OCI-LY7 (cell line): ENCODE measurements around the gene TSPOAP1. TPM values are rescaled to one million over a fixed set of nuclear protein-coding genes. Genes with fewer than 3 reads are reported as not detected.
A peak's percentile ranks its signal among the peaks of the same experiment; 100 is the strongest.

Experiments
- BruUV-seq: library from RNA; stranded (reverse); fragments of 400-500 nt; replicated peaks from 2 replicates; lab custom pipeline; 2021; lab: Mats Ljungman, UMichigan
- CTCF ChIA-PET: fragments of 300-600 bp; sonication (Branson Sonifier 250); formaldehyde crosslinking; loops from one replicate; lab custom pipeline; 2022; ENCODE audit warnings: antibody characterized with exemption; ENCODE audit not compliant: unreplicated experiment; lab: Charles Lee
- POLR2A ChIA-PET: fragments of 300-600 bp; sonication (Branson Sonifier 250); formaldehyde crosslinking; loops from one replicate; lab custom pipeline; 2022; ENCODE audit warnings: antibody characterized with exemption; lab: Charles Lee
- DNase-seq: peaks from one replicate; pipeline ENCODE4 v3.0.0-alpha.2; 2015; ENCODE audit warnings: low spot score
- H2AFZ ChIP-seq: fragments of 200-600 bp; sonication (generic), shearing (Covaris generic); 2 replicates; pipeline ENCODE4 v1.6.1; 2014; ENCODE audit warnings: mild to moderate bottlenecking, antibody characterized with exemption, low read length, moderate library complexity
- H3K27ac ChIP-seq: fragments of 200-600 bp; sonication (generic); 2 replicates; pipeline ENCODE4 v1.5.1; 2014; ENCODE audit warnings: mixed run types, low read depth, mild to moderate bottlenecking, moderate library complexity, low read length, inconsistent platforms; ENCODE audit not compliant: poor library complexity, severe bottlenecking
- H3K36me3 ChIP-seq: fragments of 200-600 bp; sonication (generic); 2 replicates; pipeline ENCODE4 v1.6.1; 2014; ENCODE audit warnings: mild to moderate bottlenecking, antibody characterized with exemption, low read length, moderate library complexity, mixed read lengths; ENCODE audit not compliant: insufficient read depth
- H3K4me1 ChIP-seq: fragments of 200-600 bp; sonication (generic); 2 replicates; pipeline ENCODE4 v1.5.1; 2014; ENCODE audit warnings: mild to moderate bottlenecking, low read length; ENCODE audit not compliant: insufficient read depth, poor library complexity, severe bottlenecking
- H3K4me2 ChIP-seq: fragments of 200-600 bp; sonication (generic); 2 replicates; pipeline ENCODE4 v1.6.1; 2014; ENCODE audit warnings: mild to moderate bottlenecking, low read length
- H3K4me3 ChIP-seq: fragments of 200-600 bp; sonication (generic); 2 replicates; pipeline ENCODE4 v1.5.1; 2014; ENCODE audit warnings: mild to moderate bottlenecking, low read depth, low read length; ENCODE audit not compliant: poor library complexity, severe bottlenecking
- H3K79me2 ChIP-seq: fragments of 200-600 bp; sonication (generic); 2 replicates; pipeline ENCODE4 v1.6.1; 2016; ENCODE audit warnings: low read depth, mild to moderate bottlenecking, low read length, moderate library complexity, mixed read lengths; ENCODE audit not compliant: insufficient read depth
- H3K9me2 ChIP-seq: fragments of 200-600 bp; sonication (generic); 2 replicates; pipeline ENCODE4 v1.6.1; 2016; ENCODE audit warnings: mild to moderate bottlenecking, low read length, mixed read lengths; ENCODE audit not compliant: insufficient read depth
- H3K9me3 ChIP-seq: fragments of 200-600 bp; sonication (generic); 2 replicates; pipeline ENCODE4 v1.6.1; 2014; ENCODE audit warnings: mild to moderate bottlenecking, mixed run types, low read length, mixed read lengths
- H4K20me1 ChIP-seq: fragments of 200-600 bp; sonication (generic); 2 replicates; pipeline ENCODE4 v1.6.1; 2014; ENCODE audit warnings: mild to moderate bottlenecking, antibody characterized with exemption, low read length, moderate library complexity, mixed read lengths; ENCODE audit not compliant: insufficient read depth
- EZH2phosphoT487 ChIP-seq: fragments of 200-600 bp; sonication (generic); IDR thresholded peaks from 2 replicates; pipeline ENCODE4 v1.6.1; 2018; ENCODE audit warnings: low read depth, borderline replicate concordance, mild to moderate bottlenecking, mixed run types, antibody characterized with exemption, low read length, moderate library complexity, mixed read lengths
- intact Hi-C: fragments of 100-400 bp; cut with micrococcal nuclease; formaldehyde crosslinking; loops from one replicate; pipeline ENCODE4 v1.10.0; 2022; ENCODE audit not compliant: unreplicated experiment
- total RNA-seq, 2 experiments: library from RNA; depleted of rRNA in 1 of 2; stranded (reverse); fragments of >200 nt in 1 of 2; shearing (Covaris generic) in 1 of 2; gene quantifications; 2 replicates each; pipeline ENCODE4 v1.2.3, GENCODE V29; 2014 to 2022
- TF ChIP-seq, protein P1 (sequence below): fragments of 200-600 bp; sonication (generic); conservative IDR thresholded peaks from 2 replicates; pipeline ENCODE4 v1.5.1; 2014; ENCODE audit warnings: mild to moderate bottlenecking, antibody characterized with exemption, low read length, moderate library complexity, mixed read lengths

The TSPOAP1 gene
- total RNA-seq, 2 experiments from 2014 or later: 24.0 to 50.6 TPM

DNA sequence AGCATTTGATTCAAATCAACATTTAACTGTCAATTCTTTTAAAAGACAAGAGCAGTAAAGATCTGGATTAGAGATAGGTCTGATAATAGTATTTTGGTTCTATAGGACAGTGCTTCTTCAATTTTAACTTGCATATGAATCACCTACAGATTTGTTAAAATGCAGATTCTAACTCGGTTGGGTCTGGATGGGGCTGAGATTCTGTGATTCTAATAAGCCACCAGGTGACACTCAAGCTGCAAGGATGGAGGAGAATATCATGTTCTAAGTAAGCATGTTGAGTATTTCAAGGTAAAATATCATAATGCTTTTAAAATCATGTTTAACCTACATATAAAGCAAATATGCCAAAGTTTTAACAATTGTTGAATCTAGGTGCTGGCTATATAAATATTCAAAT lies 15.8 kb downstream of the TSPOAP1 start:
- Histone ChIP-seq H3K4me2 (no peak overlapping the region), H3K27ac (no peak overlapping the region), H3K9me3 (no peaks in the 10 kb centered on the region), H3K9me2 (no peaks in the 10 kb centered on the region), H3K79me2 (no peaks in the 10 kb centered on the region), H2AFZ (no peak overlapping the region), H3K4me3 (no peak overlapping the region), H3K36me3 (no peaks in the 10 kb centered on the region), H4K20me1 (no peaks in the 10 kb centered on the region), H3K4me1 (peaks cover 6% of the 10 kb centered on the region)
- no peak for TF ChIP-seq EZH2phosphoT487
- TF ChIP-seq, protein P1, sequence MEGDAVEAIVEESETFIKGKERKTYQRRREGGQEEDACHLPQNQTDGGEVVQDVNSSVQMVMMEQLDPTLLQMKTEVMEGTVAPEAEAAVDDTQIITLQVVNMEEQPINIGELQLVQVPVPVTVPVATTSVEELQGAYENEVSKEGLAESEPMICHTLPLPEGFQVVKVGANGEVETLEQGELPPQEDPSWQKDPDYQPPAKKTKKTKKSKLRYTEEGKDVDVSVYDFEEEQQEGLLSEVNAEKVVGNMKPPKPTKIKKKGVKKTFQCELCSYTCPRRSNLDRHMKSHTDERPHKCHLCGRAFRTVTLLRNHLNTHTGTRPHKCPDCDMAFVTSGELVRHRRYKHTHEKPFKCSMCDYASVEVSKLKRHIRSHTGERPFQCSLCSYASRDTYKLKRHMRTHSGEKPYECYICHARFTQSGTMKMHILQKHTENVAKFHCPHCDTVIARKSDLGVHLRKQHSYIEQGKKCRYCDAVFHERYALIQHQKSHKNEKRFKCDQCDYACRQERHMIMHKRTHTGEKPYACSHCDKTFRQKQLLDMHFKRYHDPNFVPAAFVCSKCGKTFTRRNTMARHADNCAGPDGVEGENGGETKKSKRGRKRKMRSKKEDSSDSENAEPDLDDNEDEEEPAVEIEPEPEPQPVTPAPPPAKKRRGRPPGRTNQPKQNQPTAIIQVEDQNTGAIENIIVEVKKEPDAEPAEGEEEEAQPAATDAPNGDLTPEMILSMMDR: peak; percentile 50
- DNase-seq: peak; percentile 16
- no TSS peak for BruUV-seq
- CTCF ChIA-PET: no interaction called here
- intact Hi-C loops: no loop called here
- POLR2A ChIA-PET: interaction anchor here (0.8 kb wide), 1 partner anchor 22 kb away, joined by 7 read pairs; no protein-coding TSS in a partner anchor

DNA sequence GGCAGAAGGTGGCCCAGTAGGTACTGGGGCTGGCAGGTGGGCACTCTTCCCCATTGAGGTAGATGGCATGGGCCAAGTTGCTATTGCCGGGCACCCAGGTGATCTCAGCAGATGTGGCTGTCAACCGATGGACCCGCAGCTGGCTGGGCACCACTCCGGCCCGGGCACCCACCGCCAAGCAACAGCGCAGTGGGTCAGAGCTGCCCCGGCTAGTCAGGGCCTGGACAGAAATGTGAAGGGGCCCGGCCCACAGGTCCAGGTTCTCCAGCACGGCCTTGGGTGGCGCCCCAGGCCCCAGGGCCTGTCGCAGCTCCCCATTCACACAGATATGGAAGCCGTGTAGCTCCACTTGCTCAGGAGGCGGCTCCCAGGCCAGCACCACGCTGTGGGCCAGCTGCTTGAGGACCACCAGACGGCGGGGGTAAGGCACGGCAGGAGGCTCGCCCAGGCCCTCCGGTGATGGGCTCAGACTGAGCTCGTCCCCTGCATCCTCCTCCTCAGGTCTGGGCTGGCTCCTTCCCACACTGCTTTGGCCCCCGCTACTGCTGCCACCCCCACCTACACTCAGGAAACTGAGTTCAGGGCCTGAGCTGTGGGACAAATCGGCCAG lies 16.5 kb downstream of the TSPOAP1 start:
- no peaks in the 10 kb centered on the region for H3K9me3 ChIP-seq
- intact Hi-C loops: no loop called here
- ChIA-PET POLR2A (no interaction called here), CTCF (no interaction called here)
- H2AFZ ChIP-seq: no peak overlapping the region
- TF ChIP-seq, protein P1: no peak
- no peak for TF ChIP-seq EZH2phosphoT487
- no peak overlapping the region for H3K4me3 ChIP-seq
- no peak for DNase-seq
- no peak overlapping the region for H3K4me2 ChIP-seq
- no peaks in the 10 kb centered on the region for H3K36me3 ChIP-seq
- H3K27ac ChIP-seq: no peak overlapping the region
- H3K79me2 ChIP-seq: no peaks in the 10 kb centered on the region
- H4K20me1 ChIP-seq: no peaks in the 10 kb centered on the region
- no TSS peak for BruUV-seq
- H3K4me1 ChIP-seq: no peaks in the 10 kb centered on the region
- no peaks in the 10 kb centered on the region for H3K9me2 ChIP-seq

DNA sequence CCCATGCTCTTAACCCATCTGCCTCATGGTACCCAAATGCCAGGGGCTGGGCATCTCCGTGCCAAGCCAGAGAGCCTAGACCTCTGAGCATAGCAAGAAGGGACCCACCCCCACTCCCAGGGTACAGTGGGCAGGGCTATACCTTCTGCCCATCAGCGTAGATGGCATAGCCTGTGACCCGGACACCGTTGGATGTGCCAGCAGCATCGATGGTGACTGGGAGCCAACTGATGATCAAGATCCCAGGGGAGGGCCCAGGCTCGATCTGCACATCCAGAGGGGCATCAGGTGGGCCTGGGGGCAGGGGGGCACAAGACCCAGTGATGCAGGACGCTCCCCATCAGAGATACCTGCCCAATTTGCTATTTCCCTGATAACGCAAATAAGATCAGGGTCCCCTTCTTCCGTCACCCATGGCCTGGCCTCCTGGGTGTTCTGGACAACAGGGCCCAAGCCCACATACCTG lies 17.1 kb downstream of the TSPOAP1 start:
- no peak for DNase-seq
- H3K79me2 ChIP-seq: no peaks in the 10 kb centered on the region

More for the DNA sequence above, 17.1 kb downstream of the TSPOAP1 start:
- no peak for TF ChIP-seq EZH2phosphoT487
- TF ChIP-seq, protein P1: no peak
- H3K9me3 ChIP-seq: no peaks in the 10 kb centered on the region
- BruUV-seq: no TSS peak
- no peak overlapping the region for H2AFZ ChIP-seq
- ChIA-PET CTCF (no interaction called here), POLR2A (interaction anchor here (0.6 kb wide), 1 partner anchor 303 kb away, joined by 3 read pairs; no protein-coding TSS in a partner anchor)
- no peaks in the 10 kb centered on the region for H3K36me3 ChIP-seq
- H3K4me1 ChIP-seq: no peaks in the 10 kb centered on the region
- no peak overlapping the region for H3K4me2 ChIP-seq
- no peak overlapping the region for H3K27ac ChIP-seq
- no peaks in the 10 kb centered on the region for H4K20me1 ChIP-seq
- no peaks in the 10 kb centered on the region for H3K9me2 ChIP-seq
- intact Hi-C loops: no loop called here
- no peak overlapping the region for H3K4me3 ChIP-seq
